HG03159 (cell line): Measurements from ENCODE around the gene RXRB.
"Not testable (repeated sequence)": the region's sequence is repeated elsewhere in the genome, so short reads cannot be mapped to it uniquely, and the experiment has no call there.

Experiments used
- ATAC-seq: cut with Tn5 transposase; IDR thresholded peaks from one replicate; pipeline ENCODE4 v1.9.1; 2021; ENCODE audit warnings: mild to moderate bottlenecking, moderate library complexity; ENCODE audit not compliant: unreplicated experiment

RXRB gene

DNA sequence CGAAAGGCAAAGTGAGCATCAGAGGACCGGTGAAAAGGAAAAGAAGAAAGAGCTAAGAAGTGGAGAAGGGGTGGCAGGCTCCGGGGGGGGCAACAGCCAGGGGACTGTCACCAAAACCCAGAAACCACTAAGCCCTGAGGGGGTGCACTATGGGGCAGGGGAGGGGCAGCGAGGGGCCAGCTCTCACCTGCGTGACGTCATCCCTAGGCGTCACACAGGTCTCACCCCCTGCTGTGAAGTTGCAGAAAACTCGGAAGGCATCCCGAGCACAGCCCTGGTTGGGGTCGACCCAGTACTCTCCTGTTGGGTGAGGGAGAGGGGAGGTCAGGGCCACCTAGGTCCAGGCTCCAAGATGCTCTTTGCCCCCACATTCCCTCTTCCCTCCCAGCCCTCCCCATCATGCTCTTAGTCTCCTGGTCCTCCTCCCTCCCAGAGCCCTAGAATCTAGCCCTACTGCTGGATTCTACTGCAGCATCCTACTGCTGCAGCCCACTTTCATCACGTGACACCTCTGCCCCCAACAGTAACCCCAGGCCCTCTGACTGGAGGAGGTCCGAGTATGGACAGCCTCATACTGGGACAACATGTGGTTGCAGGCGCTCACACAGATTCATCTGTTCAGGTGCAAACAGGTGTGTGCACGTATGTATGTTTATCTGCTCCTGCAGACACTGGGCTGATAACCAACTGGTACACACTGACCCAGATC lies 35.6 kb downstream of the RXRB start:
- ATAC-seq, result no peak

GRCh38 chr6:33164176-33164575 lies 36.3 kb downstream of the RXRB start:
- ATAC-seq, result no peak

GRCh38 chr6:33163540-33163939 lies 36.9 kb downstream of the RXRB start:
- ATAC-seq, result no peak

DNA sequence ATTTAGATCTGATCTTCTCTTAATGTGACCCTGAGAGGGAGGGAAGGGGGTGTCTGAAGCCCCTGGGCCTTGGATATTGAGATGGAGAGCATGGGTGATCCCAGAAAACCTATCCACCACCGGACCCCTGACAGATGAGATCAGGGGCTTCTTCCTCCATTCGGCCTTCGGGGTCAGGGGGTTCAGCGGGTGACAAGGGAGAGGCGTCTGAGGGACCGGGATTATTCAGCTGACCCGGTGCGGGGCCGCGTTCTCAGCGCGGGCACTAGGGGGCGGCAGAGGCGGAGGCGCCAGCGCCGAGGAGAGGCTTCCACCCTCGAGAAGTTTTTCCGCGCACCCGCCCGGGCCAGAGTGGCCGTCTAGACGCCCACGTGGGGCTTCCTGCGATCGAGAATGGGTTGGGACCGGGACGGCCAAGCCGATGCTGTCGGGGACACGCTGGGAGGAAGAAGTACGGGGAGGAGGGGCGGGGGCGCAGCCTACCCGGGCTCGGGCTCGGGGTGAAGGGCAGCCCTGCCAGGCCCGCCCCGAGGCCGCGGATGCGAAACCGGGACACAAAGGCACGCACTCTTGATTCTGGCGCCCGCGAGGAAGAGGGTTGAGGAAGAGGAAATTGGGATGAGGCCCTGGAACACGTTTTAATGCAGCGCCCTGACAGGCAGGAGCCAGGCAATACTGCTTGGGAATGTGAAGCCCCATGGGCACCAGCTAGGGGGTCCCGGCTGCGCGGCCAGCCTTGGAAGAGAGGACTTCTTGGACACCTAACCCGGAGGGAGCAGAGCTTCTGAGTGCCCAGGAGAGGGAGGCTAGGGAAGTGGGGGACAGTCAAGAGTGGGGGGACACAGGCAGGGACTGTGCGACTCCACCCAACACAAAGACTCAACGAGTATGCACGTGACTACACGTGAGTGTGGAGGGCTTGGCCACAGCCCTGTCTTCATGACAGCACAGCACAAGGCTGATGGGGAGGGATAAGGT lies 38.8 kb downstream of the RXRB start:
- ATAC-seq, result peak; percentile 61

DNA sequence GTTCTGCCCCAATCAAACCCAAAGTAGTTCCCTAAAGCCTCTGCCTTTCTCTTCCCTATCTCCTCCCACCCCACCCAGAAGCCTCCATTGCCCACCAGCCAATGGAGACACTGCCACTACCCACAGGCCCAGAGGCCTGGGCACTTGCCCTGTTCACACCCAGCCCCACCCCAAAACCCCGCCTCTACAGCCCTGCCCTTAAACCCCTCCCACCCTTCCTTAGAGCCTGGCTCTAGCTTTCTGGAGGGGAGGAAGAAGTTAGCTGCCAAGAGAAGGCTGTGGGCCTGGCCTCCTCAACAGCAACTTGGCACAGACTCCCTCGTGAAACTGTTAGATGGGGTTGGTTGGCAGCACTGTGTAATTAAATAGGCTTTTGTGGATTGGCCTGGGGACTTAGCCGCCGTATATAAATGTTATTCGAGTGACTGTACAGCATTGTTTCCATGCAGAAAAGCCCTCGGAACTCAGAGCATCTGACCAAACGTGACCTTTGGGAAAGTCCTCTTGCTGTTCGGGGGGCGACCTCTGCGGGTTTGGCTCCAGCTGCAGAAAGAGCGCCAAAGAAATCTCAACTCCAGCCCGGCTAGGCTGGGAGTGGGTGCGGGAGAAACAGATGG lies 39.6 kb downstream of the RXRB start:
- no peak for ATAC-seq

GRCh38 chr6:33160096-33160495 lies 40.4 kb downstream of the RXRB start:
- no peak for ATAC-seq

GRCh38 chr6:33156964-33157363 lies 43.5 kb downstream of the RXRB start:
- ATAC-seq, result no peak

DNA sequence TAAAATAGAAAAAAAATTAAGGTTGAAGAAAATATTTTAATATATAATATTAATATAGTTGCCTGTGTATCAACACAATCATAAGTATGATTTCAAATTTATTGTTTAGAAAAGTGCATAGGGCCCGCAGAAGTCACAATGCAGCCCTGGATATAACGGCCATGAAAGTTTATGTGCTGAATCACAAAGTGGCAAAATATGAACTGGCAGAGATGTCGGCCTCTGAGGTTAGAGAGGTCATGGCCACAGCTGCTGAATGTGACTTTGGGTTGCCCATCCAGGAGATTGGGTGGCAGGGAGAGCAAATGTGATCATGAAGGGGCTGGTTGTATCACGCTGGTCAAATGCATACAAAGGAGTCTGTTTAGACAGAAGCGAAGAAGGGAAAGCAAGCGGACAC lies 43.9 kb downstream of the RXRB start:
- ATAC-seq, result no peak

- no peak for ATAC-seq
Observed at GRCh38 chr6:33154349-33154748, 46.1 kb downstream of the RXRB start.

DNA sequence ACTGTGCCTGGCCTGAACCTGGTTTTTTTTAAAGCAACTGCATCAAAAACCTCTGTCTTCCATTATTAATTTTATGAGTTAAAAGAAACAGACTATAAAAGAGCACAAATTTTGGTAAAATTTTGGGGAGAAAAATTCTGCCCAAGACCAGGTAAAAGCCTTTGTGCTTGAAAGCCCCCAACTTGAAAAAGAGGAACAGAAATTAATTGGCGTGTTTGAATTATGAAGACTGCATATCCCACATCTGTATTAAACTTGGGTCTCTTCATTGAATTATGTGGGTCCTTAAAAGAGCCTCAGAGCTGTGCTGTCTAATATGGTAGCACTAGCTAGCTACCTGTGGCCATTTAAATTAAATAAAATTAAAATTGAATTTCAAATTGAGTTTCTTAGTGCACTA lies 49.4 kb downstream of the RXRB start:
- no peak for ATAC-seq

- ATAC-seq, result not testable (repeated sequence)
Observed at GRCh38 chr6:33150560-33150959, 49.9 kb downstream of the RXRB start.

DNA sequence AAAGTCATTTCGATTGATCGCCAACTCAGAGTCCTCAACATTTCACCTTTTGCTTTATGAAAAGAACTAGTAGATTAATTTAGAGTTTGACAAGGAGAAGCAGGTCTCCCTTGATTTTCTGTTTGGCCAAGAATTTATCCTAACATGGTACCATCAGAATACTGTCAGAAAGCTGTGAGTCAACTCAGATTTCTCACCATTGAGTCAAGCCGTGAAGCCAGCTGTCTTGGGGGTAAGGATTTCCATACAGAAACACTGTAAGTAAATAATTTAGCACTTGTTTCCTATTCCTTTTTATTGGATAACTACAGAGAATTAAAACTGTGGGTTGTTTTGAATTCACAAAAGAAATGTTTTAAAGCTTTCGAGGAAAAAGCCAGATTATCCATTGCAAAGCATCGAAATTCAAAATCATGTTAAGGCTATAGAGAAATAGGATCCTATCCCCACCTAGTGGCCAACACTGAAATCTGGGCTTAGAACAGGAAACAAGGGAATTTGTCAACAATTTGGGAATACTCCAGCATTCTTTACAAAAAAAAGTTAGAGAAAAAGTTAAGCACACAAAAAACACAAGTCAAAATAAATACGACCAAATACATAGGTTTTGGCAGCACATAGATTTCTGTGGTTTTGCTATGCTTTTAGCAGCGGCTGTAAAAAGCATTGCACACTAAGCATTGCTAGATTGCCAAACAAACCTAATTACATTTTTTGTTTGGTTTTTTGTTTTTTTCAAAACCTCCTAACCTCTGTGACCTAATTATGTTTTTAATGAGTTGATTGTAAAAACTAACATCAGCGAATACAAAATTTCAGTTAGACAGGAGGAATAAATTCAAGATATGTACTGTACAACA lies 52.4 kb downstream of the RXRB start:
- no peak for ATAC-seq

GRCh38 chr6:33144373-33144772 lies 56.1 kb downstream of the RXRB start:
- no peak for ATAC-seq
